NB4 (cell line): ENCODE measurements around the gene CLEC20A.

Experiments
- DNase-seq: peaks from one replicate; pipeline ENCODE4 v3.0.0; 2010; ENCODE audit warnings: low read depth
- H3K4me3 ChIP-seq: one replicate; pipeline ENCODE4 v1.5.1; 2011; ENCODE audit warnings: mild to moderate bottlenecking, low read depth, low read length, moderate library complexity
- CTCF ChIP-seq: IDR thresholded peaks from one replicate; pipeline ENCODE4 v1.5.1; 2012; ENCODE audit warnings: low read depth, low read length
- MAX ChIP-seq: IDR thresholded peaks from 2 replicates; pipeline ENCODE4 v1.6.1; 2011; ENCODE audit warnings: low read depth, low read length
- MYC ChIP-seq: IDR thresholded peaks from 2 replicates; pipeline ENCODE4 v1.6.1; 2011; ENCODE audit warnings: low read depth, low read length
- POLR2A ChIP-seq: IDR thresholded peaks from 2 replicates; pipeline ENCODE4 v1.6.1; 2011; ENCODE audit warnings: mild to moderate bottlenecking; ENCODE audit not compliant: insufficient read length; ENCODE audit errors: extremely low read depth

The CLEC20A gene

GRCh38 chr1:178490967-178491366 is 5.8 kb downstream of the CLEC20A start:
- TF ChIP-seq MYC (no peak), MAX (no peak), POLR2A (no peak), CTCF (no peak)
- no peak for DNase-seq
- H3K4me3 ChIP-seq, result no peak overlapping the region

GRCh38 chr1:178490136-178490535 is 6.6 kb downstream of the CLEC20A start:
- no peak overlapping the region for H3K4me3 ChIP-seq
- TF ChIP-seq MAX (no peak), CTCF (no peak), MYC (no peak), POLR2A (no peak)
- DNase-seq, result no peak

GRCh38 chr1:178489399-178489798 is 7.4 kb downstream of the CLEC20A start:
- no peak overlapping the region for H3K4me3 ChIP-seq
- TF ChIP-seq POLR2A (no peak), MAX (no peak), CTCF (no peak)
- no peak for DNase-seq

- no peak overlapping the region for H3K4me3 ChIP-seq
- DNase-seq, result no peak
- TF ChIP-seq MYC, result no peak
- TF ChIP-seq CTCF, result no peak
- no peak for TF ChIP-seq MAX
- TF ChIP-seq POLR2A, result no peak
Measured at GRCh38 chr1:178488393-178488792, 8.4 kb downstream of the CLEC20A start.

- TF ChIP-seq CTCF, result no peak
- no peak for TF ChIP-seq POLR2A
- TF ChIP-seq MAX, result no peak
- TF ChIP-seq MYC, result no peak
- no peak overlapping the region for H3K4me3 ChIP-seq
- no peak for DNase-seq
Measured at GRCh38 chr1:178487070-178487615, 9.6 kb downstream of the CLEC20A start.
